Measurements from ENCODE around the gene GAS2.

The GAS2 gene

DNA sequence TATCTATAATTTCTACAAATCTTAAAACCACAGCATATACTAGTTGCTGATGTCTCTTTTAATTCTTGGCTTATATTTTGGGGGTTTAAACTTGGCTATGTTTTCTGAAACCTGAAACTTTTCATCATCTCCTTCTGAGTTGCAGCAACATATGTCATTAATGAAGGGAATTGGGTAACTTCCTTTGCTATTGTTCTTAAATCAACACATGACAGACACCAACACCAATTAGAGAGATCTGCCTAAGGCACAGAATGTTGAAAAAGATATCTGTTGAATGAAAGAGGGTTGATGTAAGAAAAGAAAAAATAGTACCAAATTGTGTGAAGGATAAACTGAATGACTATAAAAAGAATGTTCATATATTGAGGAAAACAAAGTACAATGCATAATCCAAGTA, 10.3 kb upstream of the GAS2 start:
- H3K27me3 ChIP-seq (ENCODE audit: control insufficient read depth, insufficient read depth, low read length), result no peaks in the 10 kb centered on the region
- no peaks in the 10 kb centered on the region for H3K4me1 ChIP-seq (ENCODE audit: control insufficient read depth, insufficient read depth, low read length)

DNA sequence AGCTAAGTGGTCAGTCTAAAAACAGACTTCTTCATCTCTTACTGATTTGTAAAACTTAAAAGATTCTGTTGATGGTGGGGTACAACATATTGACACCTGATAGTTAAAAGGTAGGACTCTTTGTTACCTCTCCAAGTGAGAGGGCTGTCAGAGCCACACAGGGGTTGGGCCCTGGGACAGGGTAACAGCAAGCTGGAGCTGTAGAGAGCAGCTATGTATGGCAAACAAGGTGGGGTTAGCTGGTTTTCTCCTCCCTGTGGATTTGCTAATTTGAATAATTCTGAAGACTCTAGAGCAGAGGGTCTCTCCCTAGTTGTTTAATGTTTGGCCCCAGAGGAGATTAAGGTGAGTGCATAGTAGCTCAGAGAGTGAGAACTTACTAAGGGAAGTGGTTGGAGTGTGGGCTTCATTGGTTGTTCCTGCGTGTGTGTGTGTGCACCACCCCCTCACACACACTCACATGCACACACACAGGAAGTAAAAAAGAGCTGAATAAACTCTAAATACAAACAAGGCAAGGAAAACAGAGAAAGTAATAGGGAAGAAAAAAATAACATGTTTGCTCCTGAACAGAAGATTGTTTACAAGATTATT, 9.2 kb upstream of the GAS2 start:
- no peak overlapping the region for H3K9ac ChIP-seq (ENCODE audit: low read length)
- no peaks in the 10 kb centered on the region for H3K27me3 ChIP-seq (ENCODE audit: control insufficient read depth, insufficient read depth, low read length)
- H3K27ac ChIP-seq (ENCODE audit: low read depth, low read length), result no peak overlapping the region

More for the DNA sequence above, 10.3 kb upstream of the GAS2 start:
- no peaks in the 10 kb centered on the region for H3K36me3 ChIP-seq (ENCODE audit: control insufficient read depth, insufficient read depth, low read length)
- no peak overlapping the region for H3K9ac ChIP-seq (ENCODE audit: low read length)
- H3K27ac ChIP-seq (ENCODE audit: low read depth, low read length), result no peak overlapping the region
- H3K4me3 ChIP-seq (ENCODE audit: low read length), result no peak overlapping the region

GRCh38 chr11:22659783-22660182, 6.6 kb upstream of the GAS2 start:
- Histone ChIP-seq H3K9ac (ENCODE audit: low read length) (no peak overlapping the region), H3K27me3 (ENCODE audit: control insufficient read depth, insufficient read depth, low read length) (no peaks in the 10 kb centered on the region), H3K4me3 (ENCODE audit: low read length) (no peak overlapping the region), H3K4me1 (ENCODE audit: control insufficient read depth, insufficient read depth, low read length) (no peaks in the 10 kb centered on the region), H3K27ac (ENCODE audit: low read depth, low read length) (no peak overlapping the region), H3K36me3 (ENCODE audit: control insufficient read depth, insufficient read depth, low read length) (no peaks in the 10 kb centered on the region)

More for the DNA sequence above, 9.2 kb upstream of the GAS2 start:
- no peaks in the 10 kb centered on the region for H3K36me3 ChIP-seq (ENCODE audit: control insufficient read depth, insufficient read depth, low read length)
- H3K4me1 ChIP-seq (ENCODE audit: control insufficient read depth, insufficient read depth, low read length), result no peaks in the 10 kb centered on the region
- H3K4me3 ChIP-seq (ENCODE audit: low read length), result no peak overlapping the region

DNA sequence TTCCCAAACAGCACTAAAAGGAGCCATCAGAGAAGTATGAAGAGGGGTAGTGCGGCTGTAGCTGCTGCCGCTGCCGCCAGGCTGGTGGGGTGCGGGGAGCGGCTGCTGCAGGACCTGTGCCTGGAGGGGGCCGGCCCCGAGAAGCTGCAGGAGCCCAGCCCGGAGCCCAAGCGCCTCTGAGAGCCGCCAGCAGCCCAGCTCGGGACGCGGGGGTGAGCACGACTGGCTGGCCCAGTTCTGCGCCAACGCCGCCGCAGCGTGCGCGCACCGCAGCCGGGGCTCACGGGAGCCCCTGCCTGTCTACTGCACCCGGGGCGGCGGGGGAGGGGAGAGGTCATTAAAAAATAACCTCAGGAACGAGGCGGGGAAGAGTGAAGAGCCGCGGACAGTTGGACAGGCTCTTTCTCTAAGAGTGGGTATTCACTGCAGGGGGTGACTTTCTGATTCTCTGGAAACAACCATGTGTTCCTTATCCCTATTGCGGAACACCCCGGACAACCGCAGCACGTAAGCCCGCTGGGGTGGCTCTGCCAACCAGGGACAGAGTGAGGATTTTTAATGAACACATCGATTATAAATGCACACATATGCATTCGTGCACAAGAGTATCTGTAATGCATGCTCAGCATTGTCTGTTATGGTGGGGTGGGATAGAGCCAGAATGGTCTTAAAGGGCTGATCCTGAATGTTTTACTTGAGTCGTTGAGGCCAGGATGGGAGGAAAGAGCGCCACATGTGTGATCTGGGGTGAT, 453 bp downstream of the GAS2 start:
- H3K27me3 ChIP-seq (ENCODE audit: control insufficient read depth, insufficient read depth, low read length), result no peaks in the 10 kb centered on the region
- no peaks in the 10 kb centered on the region for H3K36me3 ChIP-seq (ENCODE audit: control insufficient read depth, insufficient read depth, low read length)
- no peaks in the 10 kb centered on the region for H3K4me1 ChIP-seq (ENCODE audit: control insufficient read depth, insufficient read depth, low read length)
- H3K9ac ChIP-seq (ENCODE audit: low read length), result no peak overlapping the region
- H3K4me3 ChIP-seq (ENCODE audit: low read length), result peak overlapping the region; percentile 44
- H3K27ac ChIP-seq (ENCODE audit: low read depth, low read length), result no peak overlapping the region

GRCh38 chr11:22668005-22668796, 1.8 kb downstream of the GAS2 start:
- no peak overlapping the region for H3K27ac ChIP-seq (ENCODE audit: low read depth, low read length)
- no peaks in the 10 kb centered on the region for H3K4me1 ChIP-seq (ENCODE audit: control insufficient read depth, insufficient read depth, low read length)
- no peaks in the 10 kb centered on the region for H3K27me3 ChIP-seq (ENCODE audit: control insufficient read depth, insufficient read depth, low read length)
- H3K9ac ChIP-seq (ENCODE audit: low read length), result no peak overlapping the region
- no peak overlapping the region for H3K4me3 ChIP-seq (ENCODE audit: low read length)
- no peaks in the 10 kb centered on the region for H3K36me3 ChIP-seq (ENCODE audit: control insufficient read depth, insufficient read depth, low read length)

GRCh38 chr11:22669368-22669767, 3.0 kb downstream of the GAS2 start:
- Histone ChIP-seq H3K4me1 (ENCODE audit: control insufficient read depth, insufficient read depth, low read length) (no peaks in the 10 kb centered on the region), H3K4me3 (ENCODE audit: low read length) (no peak overlapping the region), H3K27ac (ENCODE audit: low read depth, low read length) (no peak overlapping the region), H3K27me3 (ENCODE audit: control insufficient read depth, insufficient read depth, low read length) (no peaks in the 10 kb centered on the region), H3K9ac (ENCODE audit: low read length) (no peak overlapping the region), H3K36me3 (ENCODE audit: control insufficient read depth, insufficient read depth, low read length) (no peaks in the 10 kb centered on the region)

- Histone ChIP-seq H3K4me1 (ENCODE audit: control insufficient read depth, insufficient read depth, low read length) (no peaks in the 10 kb centered on the region), H3K36me3 (ENCODE audit: control insufficient read depth, insufficient read depth, low read length) (no peaks in the 10 kb centered on the region), H3K27me3 (ENCODE audit: control insufficient read depth, insufficient read depth, low read length) (no peaks in the 10 kb centered on the region), H3K9ac (ENCODE audit: low read length) (no peak overlapping the region), H3K27ac (ENCODE audit: low read depth, low read length) (no peak overlapping the region), H3K4me3 (ENCODE audit: low read length) (no peak overlapping the region)
Measured at GRCh38 chr11:22670830-22671229, 4.4 kb downstream of the GAS2 start.

DNA sequence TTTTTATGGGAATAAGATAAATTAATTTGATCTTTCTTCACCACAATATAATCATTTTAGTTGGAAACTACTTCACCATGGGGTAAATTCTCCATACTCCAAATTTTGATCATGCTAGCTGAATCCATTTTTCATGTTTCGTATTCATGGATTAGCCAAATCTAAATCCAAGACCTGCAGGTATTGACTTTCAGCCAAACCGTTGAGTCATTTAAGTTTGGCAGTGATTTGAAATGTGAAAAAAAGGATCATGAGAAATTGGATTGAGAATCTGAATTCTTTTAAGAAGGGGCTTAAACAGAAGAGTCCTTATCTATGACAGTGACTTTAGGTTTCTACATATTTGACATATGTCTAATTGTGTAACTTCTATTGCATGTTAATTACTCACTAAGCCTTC, 5.3 kb downstream of the GAS2 start:
- H3K9ac ChIP-seq (ENCODE audit: low read length), result no peak overlapping the region
- no peak overlapping the region for H3K4me3 ChIP-seq (ENCODE audit: low read length)
- H3K27me3 ChIP-seq (ENCODE audit: control insufficient read depth, insufficient read depth, low read length), result no peaks in the 10 kb centered on the region
- no peaks in the 10 kb centered on the region for H3K4me1 ChIP-seq (ENCODE audit: control insufficient read depth, insufficient read depth, low read length)
- H3K27ac ChIP-seq (ENCODE audit: low read depth, low read length), result no peak overlapping the region
- H3K36me3 ChIP-seq (ENCODE audit: control insufficient read depth, insufficient read depth, low read length), result no peaks in the 10 kb centered on the region

DNA sequence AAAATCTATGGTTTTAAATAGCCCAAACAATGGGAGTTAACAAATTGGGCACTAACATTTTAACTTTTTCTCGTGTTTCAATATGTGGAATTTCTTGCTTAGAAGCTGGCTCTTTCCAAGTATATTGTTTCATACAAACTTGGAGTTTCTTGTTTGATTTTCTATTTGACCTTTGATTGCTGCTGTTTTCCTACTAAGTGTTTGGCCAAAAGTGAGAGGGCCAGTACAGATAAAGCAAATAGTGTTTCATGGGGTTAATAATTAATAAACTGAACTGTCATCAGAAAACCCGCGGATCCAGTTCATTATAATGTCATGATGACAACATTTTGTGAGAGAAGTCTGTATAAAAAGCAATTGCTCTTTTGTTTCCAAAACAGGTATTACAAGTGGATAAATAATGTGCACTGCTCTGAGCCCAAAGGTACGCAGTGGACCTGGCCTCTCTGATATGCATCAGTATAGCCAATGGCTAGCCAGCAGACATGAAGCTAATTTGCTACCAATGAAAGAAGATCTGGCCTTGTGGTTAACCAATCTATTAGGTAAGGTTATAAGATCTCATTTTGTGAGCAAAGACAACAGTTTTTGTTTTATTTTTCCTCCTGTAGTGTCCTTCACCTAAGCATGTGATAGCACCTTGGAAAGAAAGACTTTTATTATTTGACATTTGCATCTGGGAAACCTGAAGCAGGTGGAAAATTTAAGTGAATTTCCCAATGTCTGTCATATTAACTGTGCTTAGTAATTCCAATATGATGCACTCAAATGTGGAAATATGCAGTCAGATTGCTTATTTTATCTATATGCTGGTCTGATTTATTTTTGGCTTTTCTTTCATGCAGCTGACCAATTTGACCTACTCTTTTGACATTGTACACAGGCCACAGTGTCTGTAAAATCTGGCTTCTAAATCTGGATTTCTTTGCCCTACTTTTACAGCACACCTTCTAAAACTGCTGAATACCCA, 8.3 kb downstream of the GAS2 start:
- no peak overlapping the region for H3K27ac ChIP-seq (ENCODE audit: low read depth, low read length)
- no peak overlapping the region for H3K4me3 ChIP-seq (ENCODE audit: low read length)
- H3K36me3 ChIP-seq (ENCODE audit: control insufficient read depth, insufficient read depth, low read length), result no peaks in the 10 kb centered on the region
- H3K4me1 ChIP-seq (ENCODE audit: control insufficient read depth, insufficient read depth, low read length), result no peaks in the 10 kb centered on the region
- H3K9ac ChIP-seq (ENCODE audit: low read length), result no peak overlapping the region
- no peaks in the 10 kb centered on the region for H3K27me3 ChIP-seq (ENCODE audit: control insufficient read depth, insufficient read depth, low read length)

DNA sequence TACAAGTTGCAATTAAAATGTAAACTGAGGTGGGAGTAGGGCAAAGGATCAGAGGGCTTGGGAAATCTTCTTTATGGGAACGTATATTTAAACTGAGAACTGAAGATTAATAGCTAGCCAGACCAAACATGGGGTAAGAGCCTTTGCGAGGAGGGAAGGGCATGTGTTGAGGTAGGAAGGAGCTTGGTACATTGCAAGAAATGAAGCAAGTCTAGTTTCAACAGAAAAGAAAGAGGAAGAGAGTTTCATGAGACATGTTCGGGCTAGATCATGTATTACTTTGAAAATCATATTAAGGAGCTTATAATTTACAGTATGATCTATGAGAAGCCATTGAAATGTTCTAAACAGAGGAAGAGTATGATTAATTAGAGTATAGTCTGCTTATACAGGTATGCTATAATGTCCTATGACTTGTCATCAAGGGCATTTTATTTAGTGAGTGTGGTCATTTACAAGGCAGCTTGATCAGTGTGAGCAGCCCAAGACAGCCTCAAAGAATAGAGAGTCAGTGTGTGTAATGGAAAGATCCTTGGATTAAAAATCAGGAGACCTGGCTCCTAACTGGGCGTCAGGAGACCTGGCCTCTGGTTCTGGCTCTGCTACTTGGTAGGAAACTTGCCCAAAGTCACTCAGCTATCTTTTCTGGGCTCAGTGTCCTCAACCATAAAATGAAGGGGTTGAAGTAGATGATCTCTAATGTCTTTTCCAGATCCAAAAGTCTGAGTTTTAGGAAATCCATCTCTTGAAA, 10.9 kb downstream of the GAS2 start:
- Histone ChIP-seq H3K4me3 (ENCODE audit: low read length) (no peak overlapping the region), H3K36me3 (ENCODE audit: control insufficient read depth, insufficient read depth, low read length) (no peaks in the 10 kb centered on the region), H3K4me1 (ENCODE audit: control insufficient read depth, insufficient read depth, low read length) (no peaks in the 10 kb centered on the region), H3K27me3 (ENCODE audit: control insufficient read depth, insufficient read depth, low read length) (no peaks in the 10 kb centered on the region), H3K9ac (ENCODE audit: low read length) (no peak overlapping the region), H3K27ac (ENCODE audit: low read depth, low read length) (no peak overlapping the region)

- no peaks in the 10 kb centered on the region for H3K36me3 ChIP-seq (ENCODE audit: control insufficient read depth, insufficient read depth, low read length)
- H3K4me3 ChIP-seq (ENCODE audit: low read length), result no peak overlapping the region
- H3K27me3 ChIP-seq (ENCODE audit: control insufficient read depth, insufficient read depth, low read length), result no peaks in the 10 kb centered on the region
- H3K9ac ChIP-seq (ENCODE audit: low read length), result no peak overlapping the region
- H3K4me1 ChIP-seq (ENCODE audit: control insufficient read depth, insufficient read depth, low read length), result no peaks in the 10 kb centered on the region
- no peak overlapping the region for H3K27ac ChIP-seq (ENCODE audit: low read depth, low read length)
Measured at GRCh38 chr11:22680628-22681027, 14.2 kb downstream of the GAS2 start.

Measured in rectal smooth muscle tissue (tissue), 1 donor.